Endothelial cell of umbilical vein (primary cell): ENCODE results near the gene AGBL4.

Source experiments
- CTCF ChIP-seq, 2 donors: IDR thresholded peaks; 1 replicate in 1 of 2; 2 replicates in 1 of 2; pipeline ENCODE4 v1.5.1; 2011; ENCODE audit warnings: low read length in 2 of 2, mild to moderate bottlenecking in 2 of 2, moderate library complexity in 2 of 2, control low read depth in 1 of 2, inconsistent platforms in 1 of 2, low read depth in 1 of 2; ENCODE audit not compliant: insufficient read depth in 1 of 2; ENCODE audit errors: extremely low read depth in 1 of 2
- EZH2 ChIP-seq: IDR thresholded peaks from 2 replicates; pipeline ENCODE4 v1.6.1; 2012; ENCODE audit warnings: borderline replicate concordance, low read depth, mild to moderate bottlenecking, moderate library complexity, low read length, inconsistent platforms; ENCODE audit not compliant: severe bottlenecking
- JUN ChIP-seq: IDR thresholded peaks from 2 replicates; pipeline ENCODE4 v1.6.1; 2011; ENCODE audit warnings: borderline replicate concordance, low read depth; ENCODE audit not compliant: insufficient read length, insufficient read depth
- MAX ChIP-seq: IDR thresholded peaks from 2 replicates; pipeline ENCODE4 v1.6.1; 2011; ENCODE audit not compliant: insufficient read depth, insufficient read length
- MYC ChIP-seq: IDR thresholded peaks from one replicate; pipeline ENCODE4 v1.6.1; 2011; ENCODE audit warnings: mild to moderate bottlenecking, low read depth, low read length
- POLR2A ChIP-seq: IDR thresholded peaks from 2 replicates; pipeline ENCODE4 v1.6.1; 2012; ENCODE audit warnings: low read depth, mild to moderate bottlenecking, control low read depth, low read length
- POLR2AphosphoS5 ChIP-seq: IDR thresholded peaks from 2 replicates; pipeline ENCODE4 v1.6.1; 2012; ENCODE audit warnings: low read depth, mild to moderate bottlenecking, control low read depth, low read length, moderate library complexity; ENCODE audit not compliant: insufficient read depth

- no peak for TF ChIP-seq CTCF (IDR thresholded peaks at IDR 0.05; ENCODE audit: extremely low read depth in 1 of 2, insufficient read depth in 1 of 2, low read depth in 1 of 2, low read length in 2 of 2)
- TF ChIP-seq POLR2AphosphoS5 = no peak
- TF ChIP-seq POLR2A = no peak
- no peak for TF ChIP-seq JUN
- TF ChIP-seq EZH2 = no peak
- TF ChIP-seq MAX = no peak
- no peak for TF ChIP-seq MYC
These were observed 1431.4 kb downstream of the AGBL4 start for GRCh38 chr1:48592330-48592729.
